Activated T-helper 2 cell treated with anti-CD3 and anti-CD28 coated beads, Interferon-gamma antibody, Interleukin-2, Interleukin-4, amounts not matched to agents 10 μg/mL and 5 μg/mL and 100 μg/mL, durations not matched to agents 14 hours and 24 hours and 36 hours (primary cell): Measurements from ENCODE around the gene AGTR1. TPM values are rescaled to one million over a fixed set of nuclear protein-coding genes. Genes with fewer than 3 reads are reported as not detected.
"Not testable (repeated sequence)": the region's sequence is repeated elsewhere in the genome, so short reads cannot be mapped to it uniquely, and the experiment has no call there.

ENCODE experiments used
- DNase-seq: peaks from one replicate; pipeline ENCODE4 v3.0.0; 2021; ENCODE audit warnings: low spot score
- H3K27ac Mint-ChIP-seq: one replicate; pipeline ENCODE4 v1.8.0; 2021; ENCODE audit warnings: mixed read lengths
- H3K27me3 Mint-ChIP-seq: one replicate; pipeline ENCODE4 v1.8.0; 2021; ENCODE audit warnings: low read depth, mixed read lengths
- H3K36me3 Mint-ChIP-seq: one replicate; pipeline ENCODE4 v1.8.0; 2021; ENCODE audit warnings: low read depth, mixed read lengths
- H3K4me1 Mint-ChIP-seq: one replicate; pipeline ENCODE4 v1.8.0; 2021; ENCODE audit warnings: low read depth, mixed read lengths
- H3K4me3 Mint-ChIP-seq: one replicate; pipeline ENCODE4 v1.8.0; 2021; ENCODE audit warnings: low read depth, mild to moderate bottlenecking, moderate library complexity, mixed read lengths
- H3K9me3 Mint-ChIP-seq: one replicate; pipeline ENCODE4 v1.8.0; 2021; ENCODE audit warnings: mixed read lengths
- intact Hi-C: fragments of 100-400 bp; cut with micrococcal nuclease; formaldehyde crosslinking; loops from one replicate; pipeline ENCODE4 v1.15.1; 2023
- total RNA-seq: library from RNA; stranded (reverse); gene quantifications from 2 replicates; pipeline ENCODE4 v1.2.3, GENCODE V29; 2022

Gene AGTR1
- total RNA-seq, 1 donor from 2014 or later = not detected

- H3K36me3 Mint-ChIP-seq, H3K4me1 Mint-ChIP-seq, H3K27me3 Mint-ChIP-seq, DNase-seq, intact Hi-C loops, H3K4me3 Mint-ChIP-seq, H3K27ac Mint-ChIP-seq, H3K9me3 Mint-ChIP-seq: not testable (repeated sequence)
Observed at GRCh38 chr3:148785026-148785425, 87.3 kb downstream of the AGTR1 start.

- H3K27ac Mint-ChIP-seq, DNase-seq, intact Hi-C loops, H3K4me1 Mint-ChIP-seq, H3K4me3 Mint-ChIP-seq, H3K9me3 Mint-ChIP-seq, H3K27me3 Mint-ChIP-seq, H3K36me3 Mint-ChIP-seq: not testable (repeated sequence)
Observed at GRCh38 chr3:148786159-148786558, 88.5 kb downstream of the AGTR1 start.

- no peak for DNase-seq
- H3K36me3 Mint-ChIP-seq = no peaks in the 10 kb centered on the region
- no peaks in the 10 kb centered on the region for H3K27me3 Mint-ChIP-seq
- H3K4me3 Mint-ChIP-seq = no peak overlapping the region
- H3K9me3 Mint-ChIP-seq = no peaks in the 10 kb centered on the region
- H3K4me1 Mint-ChIP-seq = no peaks in the 10 kb centered on the region
- intact Hi-C loops = no loop called here
- no peak overlapping the region for H3K27ac Mint-ChIP-seq
Observed at GRCh38 chr3:148789146-148789545, 91.4 kb downstream of the AGTR1 start.

DNA sequence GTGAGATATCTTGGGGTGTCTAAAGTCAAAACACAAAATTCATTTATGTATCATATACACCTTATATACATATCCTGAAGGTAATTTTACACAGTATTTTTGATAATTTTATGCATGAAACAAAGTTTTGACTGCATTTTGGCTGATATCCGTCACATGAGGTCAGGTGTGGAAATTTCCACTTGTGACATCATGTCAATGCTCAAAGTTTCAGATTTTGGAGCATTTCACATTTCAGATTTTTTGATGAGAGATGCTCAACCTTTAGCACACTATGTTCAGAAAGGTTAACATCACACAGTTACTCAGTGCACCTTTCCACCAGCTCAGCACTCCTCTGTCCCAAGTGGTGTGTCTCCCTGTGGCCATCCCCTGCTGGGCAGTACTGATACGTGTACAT, 92.2 kb downstream of the AGTR1 start:
- H3K4me1 Mint-ChIP-seq = no peaks in the 10 kb centered on the region
- no peaks in the 10 kb centered on the region for H3K27me3 Mint-ChIP-seq
- no peak overlapping the region for H3K27ac Mint-ChIP-seq
- H3K9me3 Mint-ChIP-seq = no peaks in the 10 kb centered on the region
- H3K4me3 Mint-ChIP-seq = no peak overlapping the region
- DNase-seq = no peak
- H3K36me3 Mint-ChIP-seq = no peaks in the 10 kb centered on the region
- intact Hi-C loops = no loop called here

GRCh38 chr3:148790370-148790769, 92.7 kb downstream of the AGTR1 start:
- no peaks in the 10 kb centered on the region for H3K4me1 Mint-ChIP-seq
- no peaks in the 10 kb centered on the region for H3K27me3 Mint-ChIP-seq
- no peak for DNase-seq
- intact Hi-C loops = no loop called here
- no peak overlapping the region for H3K4me3 Mint-ChIP-seq
- H3K27ac Mint-ChIP-seq = no peak overlapping the region
- H3K36me3 Mint-ChIP-seq = no peaks in the 10 kb centered on the region
- no peaks in the 10 kb centered on the region for H3K9me3 Mint-ChIP-seq

GRCh38 chr3:148790851-148791735, 93.4 kb downstream of the AGTR1 start:
- intact Hi-C loops = no loop called here
- Mint-ChIP-seq H3K9me3 (no peaks in the 10 kb centered on the region), H3K4me3 (no peak overlapping the region), H3K27ac (no peak overlapping the region), H3K36me3 (no peaks in the 10 kb centered on the region), H3K4me1 (no peaks in the 10 kb centered on the region), H3K27me3 (no peaks in the 10 kb centered on the region)
- DNase-seq = no peak

- Mint-ChIP-seq H3K4me1 (no peaks in the 10 kb centered on the region), H3K27ac (no peak overlapping the region), H3K9me3 (no peaks in the 10 kb centered on the region), H3K27me3 (no peaks in the 10 kb centered on the region), H3K4me3 (no peak overlapping the region), H3K36me3 (no peaks in the 10 kb centered on the region)
- intact Hi-C loops = no loop called here
- DNase-seq = no peak
Observed at GRCh38 chr3:148791920-148792319, 94.2 kb downstream of the AGTR1 start.

DNA sequence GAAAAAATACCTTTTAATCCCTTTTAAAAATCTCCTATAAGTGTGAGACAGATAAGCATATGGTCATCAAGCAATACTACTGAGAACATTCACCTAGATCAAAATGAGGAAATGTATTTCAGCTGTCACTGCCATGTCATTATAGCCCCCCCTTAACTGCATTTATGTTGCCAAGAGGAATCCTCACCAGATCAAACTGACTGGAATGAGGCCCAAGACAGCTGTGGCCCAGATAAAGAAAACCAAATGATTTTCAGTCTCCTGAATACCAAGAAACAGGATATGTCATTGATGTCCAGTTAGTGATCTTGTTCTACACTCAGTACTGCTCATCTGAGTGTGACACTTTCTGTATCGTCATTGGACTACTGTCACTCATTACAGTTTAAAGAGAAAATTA, 94.8 kb downstream of the AGTR1 start:
- no peaks in the 10 kb centered on the region for H3K36me3 Mint-ChIP-seq
- intact Hi-C loops = no loop called here
- no peaks in the 10 kb centered on the region for H3K9me3 Mint-ChIP-seq
- no peaks in the 10 kb centered on the region for H3K4me1 Mint-ChIP-seq
- no peak overlapping the region for H3K4me3 Mint-ChIP-seq
- no peak overlapping the region for H3K27ac Mint-ChIP-seq
- no peak for DNase-seq
- no peaks in the 10 kb centered on the region for H3K27me3 Mint-ChIP-seq

Other genes starting within 250 kb of the AGTR1 start
- not detected in 2 replicates for gene CPB1, start 129.9 kb downstream of the AGTR1 start, total RNA-seq
- not detected in 2 replicates for gene CPA3, start 167.4 kb downstream of the AGTR1 start, total RNA-seq